HG03469 (cell line): ENCODE results near the gene IGLL5.
A peak's percentile ranks its signal among the peaks of the same experiment; 100 is the strongest.

Experiments
- ATAC-seq: cut with Tn5 transposase; IDR thresholded peaks from one replicate; pipeline ENCODE4 v1.9.1; 2021; ENCODE audit warnings: mild to moderate bottlenecking, moderate library complexity, moderate number of reproducible peaks; ENCODE audit not compliant: unreplicated experiment

Gene IGLL5

GRCh38 chr22:22858559-22858937 lies 29.1 kb upstream of the IGLL5 start:
- no peak for ATAC-seq

- no peak for ATAC-seq
Observed at GRCh38 chr22:22863001-22863400, 24.6 kb upstream of the IGLL5 start.

- ATAC-seq, result peak; percentile 49
Observed at GRCh38 chr22:22865311-22866072, 22.1 kb upstream of the IGLL5 start.

- no peak for ATAC-seq
Observed at GRCh38 chr22:22866381-22867111, 21.1 kb upstream of the IGLL5 start.

GRCh38 chr22:22867996-22868715 lies 19.5 kb upstream of the IGLL5 start:
- no peak for ATAC-seq

GRCh38 chr22:22870577-22871404 lies 16.8 kb upstream of the IGLL5 start:
- ATAC-seq, result no peak

- no peak for ATAC-seq
Observed at GRCh38 chr22:22871536-22872278, 15.9 kb upstream of the IGLL5 start.

GRCh38 chr22:22872722-22873708 lies 14.6 kb upstream of the IGLL5 start:
- no peak for ATAC-seq

- no peak for ATAC-seq
Observed at GRCh38 chr22:22877523-22878210, 9.9 kb upstream of the IGLL5 start.

- no peak for ATAC-seq
Observed at GRCh38 chr22:22878211-22878570, 9.4 kb upstream of the IGLL5 start.

- no peak for ATAC-seq
Observed at GRCh38 chr22:22878801-22879674, 8.6 kb upstream of the IGLL5 start.

GRCh38 chr22:22879675-22880155 lies 7.9 kb upstream of the IGLL5 start:
- ATAC-seq, result no peak

GRCh38 chr22:22880645-22881044 lies 7.0 kb upstream of the IGLL5 start:
- ATAC-seq, result no peak

GRCh38 chr22:22881116-22882000 lies 6.3 kb upstream of the IGLL5 start:
- ATAC-seq, result no peak

- no peak for ATAC-seq
Observed at GRCh38 chr22:22882033-22882717, 5.4 kb upstream of the IGLL5 start.
